GM20000 (cell line): ENCODE measurements around the gene CD52.

Experiments used
- DNase-seq: peaks from one replicate; pipeline ENCODE4 v3.0.0; 2012; ENCODE audit warnings: low spot score
- CTCF ChIP-seq: IDR thresholded peaks from 2 replicates; pipeline ENCODE4 v1.5.1; 2012; ENCODE audit warnings: mild to moderate bottlenecking, control low read depth; ENCODE audit errors: extremely low read depth, missing control alignments

The CD52 gene

DNA sequence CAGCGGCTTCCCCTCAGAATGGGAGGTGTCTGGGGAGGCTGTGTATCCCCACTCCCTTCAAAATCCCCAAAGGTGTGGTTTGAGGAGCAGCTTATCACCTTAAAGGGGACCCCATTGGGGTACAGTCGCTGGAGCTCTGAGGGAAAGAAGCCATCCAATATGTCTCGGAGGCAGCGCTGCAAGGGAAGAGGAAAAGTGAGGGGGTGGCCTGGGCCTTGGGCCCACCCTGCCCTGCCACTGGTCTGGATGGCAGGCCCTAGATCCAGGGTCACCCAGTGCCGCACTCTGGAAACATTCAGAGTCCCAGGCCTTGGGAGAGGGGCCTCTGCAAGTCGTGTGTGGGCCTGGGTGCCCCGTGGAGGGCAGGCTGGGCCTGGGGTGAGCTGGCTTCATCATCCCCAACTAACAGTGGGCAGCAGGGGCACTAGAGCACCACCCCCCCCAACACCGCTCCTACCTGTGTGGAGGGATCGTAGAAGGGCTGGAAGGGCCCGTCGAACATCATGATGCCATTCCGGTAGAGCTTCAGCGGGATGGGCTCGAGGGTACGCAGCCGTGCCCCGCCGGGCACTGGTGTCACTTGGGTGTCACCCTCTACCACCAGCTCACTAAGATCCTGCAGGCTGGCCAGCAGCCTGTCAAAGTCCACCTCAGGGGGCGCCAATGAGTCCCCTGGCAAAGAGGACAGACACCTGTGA lies 32.2 kb upstream of the CD52 start:
- peak; percentile 53 for TF ChIP-seq CTCF
- peak; percentile 73 for DNase-seq

GRCh38 chr1:26286064-26286416 lies 31.7 kb upstream of the CD52 start:
- no peak for DNase-seq
- TF ChIP-seq CTCF, result no peak

DNA sequence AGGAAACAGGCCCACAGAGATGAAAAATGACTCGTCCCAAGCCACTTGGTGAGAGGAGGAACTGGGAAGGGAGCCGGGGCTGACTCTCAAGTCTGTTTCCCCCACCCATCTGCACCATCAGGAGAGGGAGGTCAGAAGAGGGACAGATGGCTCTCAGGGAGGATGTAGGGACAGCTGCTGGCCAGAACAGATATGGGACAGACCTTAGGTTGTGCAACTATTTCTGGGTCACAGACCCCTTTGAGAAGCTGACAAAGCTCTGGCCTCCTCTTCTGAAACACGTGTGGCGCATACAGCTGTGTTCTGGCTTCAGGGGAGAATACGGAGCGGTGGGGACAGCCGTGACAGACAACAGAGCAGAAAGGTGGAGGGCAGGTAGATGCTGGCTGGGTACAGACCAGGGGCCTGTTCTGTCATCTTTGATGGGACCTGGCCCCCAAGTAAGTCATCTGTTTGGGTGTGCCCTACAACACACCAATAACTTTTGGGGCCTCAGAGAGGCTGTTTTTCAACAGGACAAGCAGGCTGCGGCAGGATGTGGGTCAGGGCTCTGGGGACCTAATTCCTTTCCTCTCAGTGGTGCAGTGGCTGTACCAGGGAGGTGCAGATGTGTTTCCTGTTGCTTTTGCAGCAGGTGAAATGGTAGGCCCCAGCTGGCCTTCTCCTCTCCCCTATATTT lies 30.6 kb upstream of the CD52 start:
- DNase-seq, result peak; percentile 73
- TF ChIP-seq CTCF, result no peak

- no peak for TF ChIP-seq CTCF
- DNase-seq, result no peak
These were observed 29.9 kb upstream of the CD52 start for GRCh38 chr1:26287811-26288210.

DNA sequence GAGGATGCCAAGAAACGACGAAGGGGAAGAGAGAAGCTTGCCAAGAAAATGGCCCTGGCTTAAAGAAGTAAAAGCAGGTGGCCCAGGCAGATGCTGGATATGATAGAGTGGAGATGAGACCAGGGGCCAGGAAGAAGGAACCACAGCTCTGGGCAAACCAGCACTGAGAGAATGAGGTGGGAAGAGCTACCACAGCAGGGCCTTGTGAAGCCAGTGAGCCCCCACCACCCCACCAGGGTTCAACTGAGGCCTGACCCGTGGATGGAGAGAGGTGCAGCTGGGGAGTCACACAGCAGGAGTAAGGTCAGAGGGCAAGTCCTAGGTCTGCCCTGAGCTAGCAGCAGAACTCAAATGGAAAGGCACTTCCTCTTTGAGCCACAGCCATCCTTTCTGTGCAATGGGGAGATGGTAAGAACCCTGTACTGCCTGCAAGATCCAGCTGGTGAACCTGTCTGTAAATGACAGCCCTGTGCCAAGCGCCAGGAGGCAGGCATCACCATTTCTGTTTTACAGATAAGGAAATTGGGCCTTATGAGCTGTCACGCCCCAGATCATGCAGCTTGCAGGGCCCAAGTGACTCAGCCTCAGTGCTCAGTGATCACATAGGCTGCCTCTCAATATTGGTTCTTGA lies 29.3 kb upstream of the CD52 start:
- no peak for TF ChIP-seq CTCF
- peak; percentile 55 for DNase-seq

DNA sequence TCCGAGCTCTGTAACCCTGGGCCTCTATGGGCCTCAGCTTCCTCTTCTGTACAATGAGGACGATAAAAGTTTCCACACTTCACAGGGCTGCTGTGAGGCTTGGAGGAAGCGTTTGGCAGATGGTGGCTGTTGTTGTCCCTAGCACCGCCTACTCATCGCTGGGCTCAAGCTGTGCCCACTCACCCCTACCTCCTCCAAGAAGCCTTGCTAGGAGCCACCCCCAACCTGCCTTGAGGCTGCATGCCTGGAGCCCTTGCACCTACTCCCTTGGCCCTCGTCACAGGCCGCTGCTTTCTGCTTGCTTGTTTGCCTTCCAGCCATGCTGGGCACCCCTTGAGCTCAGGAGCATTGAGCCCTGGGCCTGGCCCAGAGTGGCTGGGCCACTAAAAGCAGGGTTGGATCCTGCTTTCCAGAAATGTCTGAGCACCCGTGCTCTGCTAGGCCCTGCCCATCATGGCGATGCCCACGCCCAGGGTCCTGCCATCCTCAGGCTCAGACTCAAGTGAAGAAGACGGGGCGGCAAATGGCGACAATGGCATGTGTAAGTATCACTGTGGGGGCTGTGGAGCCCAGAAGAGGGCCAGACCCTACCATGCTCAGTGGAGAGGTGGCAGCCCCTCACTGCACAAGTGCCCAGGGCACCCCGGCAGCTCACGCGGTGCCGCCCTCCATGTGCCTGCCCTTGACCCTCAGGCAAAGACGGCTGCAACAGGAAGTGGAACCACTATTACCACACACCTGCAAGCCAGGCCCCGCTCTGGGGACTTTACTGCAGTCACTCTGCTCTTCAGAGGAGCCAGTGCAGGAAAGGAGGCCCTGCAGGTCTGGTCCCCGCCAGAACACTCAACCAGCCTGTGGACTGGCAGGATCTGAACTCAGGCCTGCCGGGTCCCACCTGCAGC lies 28.3 kb upstream of the CD52 start:
- peak; percentile 77 for DNase-seq
- TF ChIP-seq CTCF, result no peak
